Hepatocyte (in vitro differentiated cells): Measurements from ENCODE around the gene AFTPH. TPM values are rescaled to one million over a fixed set of nuclear protein-coding genes. Genes with fewer than 3 reads are reported as not detected.

Experiments
- DNase-seq: peaks from one replicate; pipeline ENCODE4 v3.0.0-alpha.2; 2016; ENCODE audit warnings: low spot score
- H2AFZ ChIP-seq: fragments of 200-600 bp; sonication (generic); 2 replicates; pipeline ENCODE4 v1.6.0; 2016; ENCODE audit warnings: antibody characterized with exemption, mild to moderate bottlenecking
- H3K27ac ChIP-seq: fragments of 200-600 bp; sonication (generic); 2 replicates; pipeline ENCODE4 v1.5.1; 2016; ENCODE audit warnings: mild to moderate bottlenecking
- H3K27me3 ChIP-seq: fragments of 200-600 bp; sonication (generic); 2 replicates; pipeline ENCODE4 v1.6.1; 2016
- H3K36me3 ChIP-seq: fragments of 200-600 bp; sonication (generic); replicated peaks from 2 replicates; pipeline ENCODE4 v1.5.1; 2016; ENCODE audit warnings: low read depth; ENCODE audit not compliant: insufficient read depth
- H3K4me1 ChIP-seq: fragments of 200-600 bp; sonication (generic); 2 replicates; pipeline ENCODE4 v1.5.1; 2016; ENCODE audit warnings: mild to moderate bottlenecking, moderate library complexity; ENCODE audit not compliant: insufficient read depth
- H3K4me2 ChIP-seq: fragments of 200-600 bp; sonication (generic); 2 replicates; pipeline ENCODE4 v1.6.0; 2016
- H3K4me3 ChIP-seq: fragments of 200-600 bp; sonication (generic); 2 replicates; pipeline ENCODE4 v1.5.1; 2016; ENCODE audit warnings: mild to moderate bottlenecking
- H3K79me2 ChIP-seq: fragments of 200-600 bp; sonication (generic); 2 replicates; pipeline ENCODE4 v1.6.0; 2017; ENCODE audit warnings: mild to moderate bottlenecking
- H3K9me2 ChIP-seq: fragments of 200-600 bp; sonication (generic); replicated peaks from 2 replicates; pipeline ENCODE4 v1.6.0; 2017; ENCODE audit warnings: mild to moderate bottlenecking; ENCODE audit not compliant: insufficient read depth
- H3K9me3 ChIP-seq: fragments of 200-600 bp; sonication (generic); 2 replicates; pipeline ENCODE4 v1.5.1; 2016; ENCODE audit warnings: low read depth, mild to moderate bottlenecking
- H4K20me1 ChIP-seq: fragments of 200-600 bp; sonication (generic); 2 replicates; pipeline ENCODE4 v1.6.0; 2016; ENCODE audit warnings: mild to moderate bottlenecking; ENCODE audit not compliant: insufficient read depth, poor library complexity, severe bottlenecking
- CTCF ChIP-seq: fragments of 200-600 bp; sonication (generic); IDR thresholded peaks from 2 replicates; pipeline ENCODE4 v1.5.1; 2016; ENCODE audit warnings: antibody characterized with exemption, mild to moderate bottlenecking; ENCODE audit not compliant: poor library complexity
- EZH2 ChIP-seq: fragments of 200-600 bp; sonication (generic); IDR thresholded peaks from 2 replicates; pipeline ENCODE4 v1.6.1; 2016; ENCODE audit warnings: antibody characterized with exemption, mild to moderate bottlenecking, borderline replicate concordance
- EZH2phosphoT487 ChIP-seq: fragments of 200-600 bp; sonication (generic); IDR thresholded peaks from one replicate; pipeline ENCODE4 v1.6.1; 2018; ENCODE audit warnings: antibody characterized with exemption, mild to moderate bottlenecking, low read depth, moderate library complexity; ENCODE audit not compliant: unreplicated experiment, severe bottlenecking
- WGBS: methylation state at CpG from one replicate; pipeline ENCODE4 v1.1.6; 2016; ENCODE audit warnings: low lambda C conversion rate; ENCODE audit errors: missing lambda C conversion rate; 5-methylcytosine and 5-hydroxymethylcytosine counted together
- polyA plus RNA-seq: library from polyadenylated mRNA; unstranded; fragments of >200 nt; fragmentation: Nextera tagmentation; extraction: Ambion mirVana; gene quantifications from 2 replicates; pipeline ENCODE4 v1.2.1, GENCODE V29; 2016
- total RNA-seq: library from RNA; depleted of rRNA; stranded (reverse); fragments of >200 nt; gene quantifications from 2 replicates; pipeline ENCODE4 v1.2.3, GENCODE V29; 2014

The AFTPH gene
- total and polyA plus RNA-seq, 2 experiments from 2014 or later: 11.8 to 50.9 TPM

DNA sequence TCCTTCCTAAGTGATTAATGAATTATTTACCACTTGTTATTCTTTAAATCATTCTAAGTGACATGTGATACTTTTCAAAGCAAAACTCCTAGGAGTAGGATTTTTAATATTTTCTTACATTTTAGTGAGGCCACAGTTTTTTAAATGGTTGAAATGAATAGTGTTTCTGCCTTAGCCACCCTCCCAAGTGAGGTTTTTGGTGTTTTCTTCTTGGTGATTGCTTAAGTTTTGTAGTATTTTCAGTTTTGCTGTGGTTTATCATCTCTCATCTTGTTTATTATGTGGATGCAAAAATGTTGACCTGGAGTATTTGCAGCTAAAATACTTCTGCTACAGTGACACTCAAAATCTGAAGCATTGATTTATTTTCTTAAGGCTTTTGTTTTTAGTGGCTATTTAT is 9.8 kb downstream of the AFTPH start:
- DNase-seq: no peak
- Histone ChIP-seq H3K4me2 (no peak overlapping the region), H3K4me3 (no peak overlapping the region), H3K9me2 (no peaks in the 10 kb centered on the region), H3K27ac (no peak overlapping the region), H4K20me1 (peaks cover 12% of the 10 kb centered on the region), H2AFZ (no peak overlapping the region), H3K27me3 (no peaks in the 10 kb centered on the region), H3K36me3 (no peaks in the 10 kb centered on the region), H3K4me1 (peaks cover 9% of the 10 kb centered on the region), H3K79me2 (peaks cover 93% of the 10 kb centered on the region), H3K9me3 (no peaks in the 10 kb centered on the region)
- no peak for TF ChIP-seq EZH2phosphoT487
- TF ChIP-seq CTCF: no peak
- no peak for TF ChIP-seq EZH2

DNA sequence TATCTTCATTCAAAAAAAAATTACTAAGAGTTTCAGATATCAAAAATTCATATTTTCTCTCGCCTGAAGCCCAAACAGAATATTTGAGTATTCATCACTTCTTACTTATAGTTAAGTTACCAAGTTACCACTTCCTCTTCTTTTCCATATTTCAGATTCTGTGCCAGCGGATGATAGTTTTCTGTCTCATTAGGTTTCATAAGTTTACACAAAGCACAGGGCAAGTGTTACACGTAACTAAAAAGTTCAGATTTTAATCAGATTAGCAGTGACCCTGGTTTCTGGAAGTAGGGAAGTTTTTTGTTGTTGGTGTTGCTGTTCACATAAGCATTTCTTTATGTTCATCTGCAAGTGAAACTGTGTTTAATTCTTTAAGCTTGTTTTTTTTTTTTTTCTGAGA is 10.2 kb downstream of the AFTPH start:
- Histone ChIP-seq H3K27ac (no peak overlapping the region), H3K79me2 (peaks cover 93% of the 10 kb centered on the region), H2AFZ (no peak overlapping the region), H3K4me1 (peaks cover 9% of the 10 kb centered on the region), H4K20me1 (peaks cover 8% of the 10 kb centered on the region), H3K4me2 (no peak overlapping the region), H3K4me3 (no peak overlapping the region), H3K9me3 (no peaks in the 10 kb centered on the region), H3K27me3 (no peaks in the 10 kb centered on the region), H3K9me2 (no peaks in the 10 kb centered on the region), H3K36me3 (no peaks in the 10 kb centered on the region)
- TF ChIP-seq EZH2 (no peak), EZH2phosphoT487 (no peak), CTCF (no peak)
- no peak for DNase-seq
- 94% methylated on average over 3 of the region's 3 CpGs for WGBS

GRCh38 chr2:64535024-64535423 is 10.9 kb downstream of the AFTPH start:
- Histone ChIP-seq H3K4me1 (peaks cover 9% of the 10 kb centered on the region), H3K9me3 (no peaks in the 10 kb centered on the region), H3K4me2 (no peak overlapping the region), H3K36me3 (no peaks in the 10 kb centered on the region), H3K4me3 (no peak overlapping the region), H3K79me2 (peaks cover 93% of the 10 kb centered on the region), H3K9me2 (no peaks in the 10 kb centered on the region), H4K20me1 (peaks cover 8% of the 10 kb centered on the region), H3K27me3 (no peaks in the 10 kb centered on the region), H3K27ac (no peak overlapping the region), H2AFZ (no peak overlapping the region)
- DNase-seq: no peak
- 94% methylated on average over 1 of the region's 1 CpG for WGBS
- TF ChIP-seq EZH2phosphoT487: no peak
- no peak for TF ChIP-seq CTCF
- no peak for TF ChIP-seq EZH2

DNA sequence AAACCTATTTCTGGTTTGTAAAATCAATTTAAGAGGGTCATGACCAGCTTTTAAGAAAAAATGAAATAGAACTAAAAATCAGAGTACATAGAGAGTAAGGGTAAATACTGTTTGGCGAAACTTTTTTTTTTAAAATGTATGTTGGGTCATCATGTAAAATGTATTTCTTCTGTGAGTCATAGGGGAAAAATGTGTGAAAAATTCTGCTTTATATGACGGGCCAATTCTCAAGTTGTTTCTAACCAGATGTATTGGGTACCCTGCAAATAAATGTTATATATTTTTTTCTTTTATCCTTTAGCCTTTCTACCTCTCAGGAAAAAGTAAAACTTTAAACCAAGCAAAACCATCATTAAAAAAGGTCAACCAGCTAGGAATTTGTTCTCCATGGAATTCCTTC is 13.9 kb downstream of the AFTPH start:
- Histone ChIP-seq H4K20me1 (peaks cover 8% of the 10 kb centered on the region), H3K27me3 (no peaks in the 10 kb centered on the region), H3K4me2 (no peak overlapping the region), H3K9me2 (no peaks in the 10 kb centered on the region), H3K4me1 (peaks cover 12% of the 10 kb centered on the region), H2AFZ (no peak overlapping the region), H3K9me3 (no peaks in the 10 kb centered on the region), H3K27ac (no peak overlapping the region), H3K4me3 (no peak overlapping the region), H3K79me2 (peaks cover 81% of the 10 kb centered on the region), H3K36me3 (no peaks in the 10 kb centered on the region)
- 93% methylated on average over 2 of the region's 2 CpGs for WGBS
- TF ChIP-seq CTCF (no peak), EZH2 (no peak), EZH2phosphoT487 (no peak)
- DNase-seq: no peak
